DND-41 (cell line): Measurements from ENCODE around the gene ZNF529.

Experiments used
- CTCF ChIP-seq: IDR thresholded peaks from 2 replicates; pipeline ENCODE4 v1.5.1; 2012; ENCODE audit warnings: borderline replicate concordance, low read length, moderate library complexity, mild to moderate bottlenecking; ENCODE audit not compliant: poor library complexity, severe bottlenecking; ENCODE audit errors: extremely low read depth
- EZH2 ChIP-seq: IDR thresholded peaks from 3 replicates; pipeline ENCODE4 v1.6.1; 2012; ENCODE audit warnings: borderline replicate concordance, low read depth, mild to moderate bottlenecking, moderate library complexity, low read length, inconsistent platforms; ENCODE audit not compliant: severe bottlenecking

GRCh38 chr19:36604656-36605100, 31.6 kb upstream of the ZNF529 start:
- TF ChIP-seq CTCF, result no peak
- no peak for TF ChIP-seq EZH2
